GM19468 (cell line): ENCODE data around the gene ISL1.

Experiments used
- ATAC-seq: cut with Tn5 transposase; IDR thresholded peaks from one replicate; pipeline ENCODE4 v1.9.1; 2021; ENCODE audit warnings: mild to moderate bottlenecking, moderate library complexity, moderate number of reproducible peaks; ENCODE audit not compliant: unreplicated experiment; ENCODE audit errors: extremely low read depth

ISL1 gene

DNA sequence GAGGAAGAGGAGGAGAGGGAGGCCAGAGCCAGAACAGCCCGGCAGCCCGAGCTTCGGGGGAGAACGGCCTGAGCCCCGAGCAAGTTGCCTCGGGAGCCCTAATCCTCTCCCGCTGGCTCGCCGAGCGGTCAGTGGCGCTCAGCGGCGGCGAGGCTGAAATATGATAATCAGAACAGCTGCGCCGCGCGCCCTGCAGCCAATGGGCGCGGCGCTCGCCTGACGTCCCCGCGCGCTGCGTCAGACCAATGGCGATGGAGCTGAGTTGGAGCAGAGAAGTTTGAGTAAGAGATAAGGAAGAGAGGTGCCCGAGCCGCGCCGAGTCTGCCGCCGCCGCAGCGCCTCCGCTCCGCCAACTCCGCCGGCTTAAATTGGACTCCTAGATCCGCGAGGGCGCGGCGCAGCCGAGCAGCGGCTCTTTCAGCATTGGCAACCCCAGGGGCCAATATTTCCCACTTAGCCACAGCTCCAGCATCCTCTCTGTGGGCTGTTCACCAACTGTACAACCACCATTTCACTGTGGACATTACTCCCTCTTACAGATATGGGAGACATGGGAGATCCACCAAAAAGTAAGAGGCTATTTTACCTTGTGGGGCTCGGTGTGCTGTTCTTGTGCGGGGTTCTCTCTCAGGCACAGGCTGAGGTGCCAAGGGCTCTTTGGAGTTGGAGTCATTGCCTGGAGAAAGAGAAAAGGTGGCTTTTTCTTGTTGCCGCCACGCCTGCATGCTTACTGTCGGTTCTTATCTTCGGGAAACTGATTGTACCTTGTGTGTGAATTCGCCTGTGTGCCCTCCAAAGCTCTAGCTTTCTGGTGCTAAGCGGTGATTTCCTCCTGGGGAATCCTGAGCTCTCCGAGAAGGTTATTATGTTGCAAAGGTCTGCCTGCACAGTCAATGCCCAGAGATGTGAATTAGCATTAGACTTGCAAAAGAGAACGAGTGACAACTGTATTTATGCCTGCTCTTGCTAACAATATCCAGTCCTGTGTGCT, at the start of gene ISL1:
ISL1 (plus strand) TSS at position 318 of the 991 bp plus-strand sequence; CDS start at position 542, 224 bp downstream.
- ATAC-seq = no peak

DNA sequence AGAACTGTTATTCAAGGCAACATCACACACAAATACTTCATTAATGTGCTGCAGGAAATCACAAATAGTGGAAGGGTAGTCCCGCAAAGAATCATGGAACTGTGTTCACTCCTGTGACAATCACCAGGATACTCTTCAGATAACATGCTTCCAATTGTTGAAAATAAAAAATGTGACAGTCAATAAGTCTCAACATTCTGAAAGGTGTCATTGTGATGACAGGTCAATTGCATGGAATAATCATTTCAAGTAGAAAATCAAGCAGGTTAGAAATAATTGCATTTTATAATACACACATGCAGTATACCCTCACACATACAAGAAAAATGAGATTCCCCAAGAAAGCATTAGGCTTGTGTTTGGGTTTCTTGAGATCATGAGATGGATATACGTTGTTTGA, 46.4 kb upstream of the ISL1 start:
- ATAC-seq = no peak

DNA sequence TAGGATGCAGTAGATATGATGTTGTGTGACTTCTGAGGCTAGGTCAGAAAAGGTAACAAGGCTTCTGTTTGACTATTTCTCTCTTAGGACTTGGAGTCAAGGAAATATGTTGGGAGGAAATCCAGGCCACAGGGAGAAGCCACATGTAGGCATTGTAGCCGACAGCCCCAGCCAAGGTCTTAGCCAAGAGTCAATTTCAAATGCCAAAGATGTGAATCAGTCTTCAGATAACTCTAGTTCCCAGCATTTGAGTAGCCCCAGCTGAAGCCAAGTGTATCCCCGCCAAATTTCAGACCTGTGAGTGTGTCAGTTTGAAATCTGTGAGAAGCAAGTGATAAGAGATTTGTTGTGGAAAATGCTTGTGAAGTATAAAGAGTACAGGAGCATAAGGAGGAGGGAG, 38.1 kb upstream of the ISL1 start:
- ATAC-seq = no peak

DNA sequence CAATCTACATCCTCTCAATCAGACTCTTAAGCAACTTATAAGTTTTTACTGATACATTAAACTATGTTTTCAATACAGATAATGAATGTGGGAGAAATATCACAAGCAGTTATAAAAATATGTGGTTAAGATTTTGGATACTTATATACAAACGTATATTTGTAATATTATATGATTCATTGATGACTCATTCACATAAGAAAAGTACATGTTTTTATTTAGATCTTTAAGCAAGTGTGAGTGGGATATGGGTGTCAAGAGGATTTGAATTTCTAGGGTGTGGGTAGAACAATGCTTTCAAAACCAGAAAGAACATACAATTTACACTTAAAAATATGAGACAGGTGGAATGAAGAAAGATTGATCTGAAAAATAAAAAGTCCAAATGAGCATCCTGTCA, 36.1 kb upstream of the ISL1 start:
- no peak for ATAC-seq

DNA sequence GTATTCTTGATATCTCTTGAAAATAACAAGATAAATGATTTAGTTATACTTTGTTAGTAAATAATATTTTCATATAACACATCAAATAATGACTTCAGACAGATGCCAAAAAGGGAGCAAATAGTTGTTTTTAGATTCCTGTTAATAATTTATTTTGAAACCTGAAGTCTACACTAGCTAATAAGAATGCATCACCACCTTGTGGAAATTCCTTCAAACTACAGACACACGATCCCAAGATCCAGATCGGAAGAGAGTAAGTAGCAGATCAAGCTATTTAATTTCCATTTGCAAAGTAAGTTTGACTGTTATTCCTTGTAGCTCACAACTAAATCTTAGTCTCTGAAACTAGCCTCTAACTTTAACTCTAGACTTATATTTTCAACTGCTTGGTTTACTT, 35.5 kb upstream of the ISL1 start:
- no peak for ATAC-seq

DNA sequence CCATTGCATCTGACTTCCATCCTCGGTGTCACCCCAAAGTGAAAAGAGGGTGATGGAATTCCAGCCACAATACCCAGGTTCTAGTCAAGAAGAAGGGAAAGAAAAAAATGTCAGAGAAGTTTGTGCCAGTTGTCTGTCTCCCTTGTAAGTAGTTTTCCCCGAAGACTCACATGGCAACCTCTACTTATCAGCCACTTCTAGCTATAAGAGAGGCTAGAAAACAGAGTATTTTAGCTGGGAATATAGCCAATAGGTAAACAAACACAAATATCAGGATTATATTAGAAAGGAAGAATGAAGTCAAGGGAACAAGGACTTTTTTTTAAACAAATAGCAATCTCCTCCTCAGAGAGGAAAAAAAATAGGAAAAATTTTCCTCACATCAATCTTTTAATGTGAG, 12.2 kb upstream of the ISL1 start:
- ATAC-seq = no peak

DNA sequence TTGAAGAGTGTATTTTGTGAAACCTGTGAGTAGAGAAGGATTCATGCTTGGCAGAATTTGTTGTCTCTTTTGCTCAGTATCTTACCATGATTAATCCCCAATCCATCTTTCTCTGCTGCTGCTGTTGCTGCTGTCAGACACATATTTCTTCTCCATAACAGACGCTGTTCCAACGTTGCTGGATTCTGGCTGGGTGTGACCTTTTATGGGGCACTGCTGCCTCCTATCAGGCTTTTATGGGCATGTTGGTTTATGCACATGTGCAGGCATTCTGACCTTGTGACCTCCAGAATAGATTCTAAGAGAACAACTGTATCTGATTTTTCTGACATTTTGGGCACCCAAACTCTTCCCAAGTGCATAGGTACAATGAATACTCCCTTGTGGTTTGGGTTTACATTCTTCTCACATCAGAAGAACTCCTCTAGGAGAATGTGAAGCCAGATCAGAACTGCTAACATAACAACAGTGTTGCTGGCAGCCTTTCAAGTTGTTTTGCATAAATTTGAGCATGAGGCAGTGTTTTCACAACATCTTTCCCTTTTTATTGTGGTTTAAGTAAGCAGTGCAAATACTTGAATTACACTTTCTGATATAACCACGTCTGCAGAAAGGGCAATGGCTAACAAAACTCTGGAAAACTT, 9.2 kb upstream of the ISL1 start:
- ATAC-seq = no peak

DNA sequence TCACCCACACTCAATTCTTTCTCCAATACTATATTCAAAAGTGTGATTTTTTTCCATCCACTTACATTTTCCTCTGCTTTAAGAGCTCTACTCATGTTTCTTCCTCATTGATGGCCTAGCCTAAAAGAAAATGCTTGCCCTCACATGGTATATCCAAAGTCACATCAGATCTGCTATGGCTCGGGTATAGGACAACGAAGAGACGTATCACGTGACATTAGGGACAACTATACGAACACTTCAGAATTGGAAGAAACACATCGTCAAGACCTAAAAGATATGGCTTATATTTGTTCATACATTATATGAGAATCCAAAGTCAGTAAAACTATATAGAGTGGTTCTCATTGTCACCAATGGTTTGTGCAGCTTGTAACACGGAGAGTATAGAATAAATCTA, 8.2 kb upstream of the ISL1 start:
- ATAC-seq = no peak

DNA sequence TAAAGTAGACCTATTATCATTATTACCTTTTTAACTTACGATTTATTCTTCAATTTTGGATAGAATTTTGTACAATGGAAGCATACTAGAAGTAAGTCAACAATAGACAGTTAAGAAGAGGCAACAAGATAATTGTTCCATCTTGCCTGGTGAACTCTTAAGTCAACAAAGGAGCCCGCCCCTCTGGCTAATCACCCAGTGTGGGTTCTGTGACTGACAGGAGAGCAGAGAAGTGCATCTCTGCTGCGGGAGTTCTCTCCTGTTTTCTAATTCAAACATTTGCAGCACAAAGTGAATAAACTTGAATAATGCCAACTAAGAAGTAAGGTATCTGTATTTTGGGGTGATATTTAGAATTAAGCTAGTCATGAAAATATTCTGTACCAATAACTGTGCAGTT, 6.7 kb upstream of the ISL1 start:
- no peak for ATAC-seq

DNA sequence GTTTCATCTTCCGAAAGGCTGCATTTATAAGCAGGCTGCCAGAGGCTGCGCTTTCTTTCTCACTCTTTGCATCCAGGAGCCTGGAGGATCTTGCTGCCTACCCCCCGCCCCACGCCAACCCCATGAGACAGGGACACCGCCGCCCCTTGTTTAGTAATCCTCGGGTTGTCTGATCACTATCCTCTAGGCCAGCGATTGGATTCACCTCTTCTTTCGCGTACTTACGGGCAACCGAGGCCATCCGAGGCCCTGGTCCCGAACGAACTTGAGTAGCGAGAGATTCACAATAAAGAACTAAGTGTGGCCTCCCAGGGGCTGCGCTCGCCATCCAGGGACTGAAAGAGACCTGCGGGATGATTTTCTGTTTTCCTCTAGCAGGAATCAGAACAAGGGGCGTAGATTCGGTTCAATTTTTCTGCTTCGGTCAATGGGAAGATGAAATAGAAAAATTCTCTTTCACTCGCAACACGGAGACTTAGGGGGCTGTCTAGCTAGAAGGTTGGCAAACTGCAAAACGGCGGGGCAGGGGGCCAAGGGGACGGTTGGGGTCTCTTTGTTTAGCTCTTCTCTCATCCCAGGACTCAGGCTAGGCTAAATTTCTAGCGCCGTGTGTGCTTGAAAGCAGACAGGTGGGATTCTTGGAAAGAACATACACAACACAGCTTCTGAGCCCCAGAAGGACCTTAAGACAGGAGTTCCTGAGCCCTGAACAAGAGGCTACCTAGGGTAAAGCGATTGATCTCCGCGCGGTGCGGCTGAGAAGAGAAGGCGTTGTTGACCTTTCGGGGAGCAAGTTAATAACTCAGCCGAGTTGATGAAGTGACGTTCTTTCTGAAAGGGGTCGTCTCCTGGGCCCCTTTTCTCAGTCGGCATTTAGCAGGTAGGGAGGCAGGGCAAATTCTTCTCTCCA, 5.8 kb upstream of the ISL1 start:
- ATAC-seq = no peak

DNA sequence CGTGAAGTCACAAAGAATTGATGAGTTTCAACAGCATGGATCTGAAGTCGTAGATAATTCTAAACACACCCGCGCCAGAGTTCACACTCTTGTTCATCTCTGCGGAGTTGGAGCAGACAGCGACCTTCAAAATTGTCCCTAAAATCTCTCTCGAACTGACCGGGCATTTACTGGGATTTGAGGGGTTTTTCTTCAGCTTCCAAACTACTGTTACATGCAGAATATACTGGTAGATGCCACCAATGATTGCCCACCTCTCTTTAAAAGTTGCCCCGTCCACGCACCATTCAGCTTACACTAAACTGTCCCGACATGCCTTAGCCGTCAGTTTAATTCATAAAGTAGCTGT, 5.2 kb upstream of the ISL1 start:
- ATAC-seq = no peak

DNA sequence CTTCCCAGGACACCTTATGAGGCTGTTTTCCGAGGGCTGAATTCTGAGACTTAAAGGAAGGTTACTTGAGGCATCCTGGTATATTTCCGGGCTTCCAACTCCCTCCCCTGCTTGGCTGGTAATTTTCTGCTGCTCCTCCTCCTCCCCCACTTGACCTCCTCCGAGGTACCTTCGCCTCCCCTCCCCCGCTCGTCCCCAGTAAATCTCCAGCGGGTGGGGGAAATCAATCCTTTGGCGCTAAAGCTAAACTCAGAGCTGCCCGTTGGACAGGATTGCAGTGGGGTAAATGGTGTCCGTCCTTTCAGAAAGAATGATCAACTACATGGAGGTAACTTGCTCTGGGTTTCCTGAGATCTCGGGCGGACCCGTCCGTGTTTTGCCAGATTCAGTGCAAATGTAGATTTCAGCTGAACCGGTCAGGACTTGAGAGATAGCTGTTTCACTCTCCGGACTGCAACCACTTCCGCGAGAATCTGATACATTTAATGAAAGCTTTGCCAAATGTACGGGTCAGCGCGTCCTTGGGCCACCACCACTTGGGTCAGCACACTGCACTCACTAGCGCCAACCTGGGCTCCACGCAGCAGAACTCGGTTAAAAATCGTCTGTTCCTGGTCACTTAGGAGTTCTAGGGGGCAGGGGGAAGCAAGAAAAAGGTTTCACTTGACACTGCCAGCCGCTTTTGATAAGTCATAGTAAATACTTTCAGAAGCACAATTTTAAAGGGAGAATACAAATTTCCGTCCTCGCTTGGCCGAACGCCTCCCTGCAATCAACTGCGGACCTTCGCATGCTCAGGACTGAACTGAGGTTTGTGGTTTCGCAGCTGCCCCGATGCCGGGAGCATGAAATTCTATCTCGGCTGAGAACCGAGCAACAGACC, 4.6 kb upstream of the ISL1 start:
- ATAC-seq = no peak

DNA sequence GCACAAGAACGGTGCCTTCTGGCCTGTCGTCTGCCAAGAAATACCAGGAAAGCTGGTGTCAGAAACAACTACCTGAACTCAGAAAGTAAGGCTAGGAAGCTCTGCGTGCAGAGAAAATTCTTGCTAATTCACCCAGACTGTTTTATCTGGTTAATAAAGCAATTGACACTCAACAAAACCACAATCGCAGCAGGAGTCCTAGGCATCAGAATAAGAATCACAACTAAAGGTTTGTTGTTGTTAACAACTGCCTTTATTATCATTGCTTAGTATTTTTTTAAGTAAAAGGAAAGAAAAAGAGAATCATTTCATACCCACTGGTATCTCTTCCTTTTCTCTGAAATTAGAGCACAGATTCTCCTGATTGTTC, 3.9 kb upstream of the ISL1 start:
- ATAC-seq = no peak

DNA sequence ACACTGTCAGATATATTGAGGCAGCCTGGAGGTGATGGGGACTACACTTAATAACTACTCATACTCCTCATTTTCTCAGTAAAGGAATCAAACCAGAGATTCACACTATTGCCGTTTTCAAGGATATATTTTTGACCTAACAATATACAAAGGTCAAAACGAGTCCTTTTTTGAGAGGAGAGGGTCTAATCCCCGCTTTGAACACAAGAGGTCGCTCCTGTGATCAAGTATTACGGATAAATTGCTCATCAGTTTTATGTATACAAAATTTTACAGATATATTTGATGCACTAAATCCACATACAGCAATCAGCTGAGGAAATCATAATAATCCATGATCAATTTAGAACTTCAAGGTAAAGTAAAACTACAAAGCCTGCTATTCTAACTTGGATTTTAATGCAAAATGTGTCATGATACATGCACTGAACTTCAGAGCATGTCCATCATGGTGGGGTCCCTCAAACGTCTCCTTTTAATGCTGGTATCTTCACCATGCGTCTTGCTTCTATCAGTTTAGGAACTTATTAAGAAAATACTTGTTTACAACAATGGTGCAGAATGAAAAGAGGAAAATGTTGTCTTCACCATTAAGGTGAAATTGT, 2.5 kb upstream of the ISL1 start:
- no peak for ATAC-seq

DNA sequence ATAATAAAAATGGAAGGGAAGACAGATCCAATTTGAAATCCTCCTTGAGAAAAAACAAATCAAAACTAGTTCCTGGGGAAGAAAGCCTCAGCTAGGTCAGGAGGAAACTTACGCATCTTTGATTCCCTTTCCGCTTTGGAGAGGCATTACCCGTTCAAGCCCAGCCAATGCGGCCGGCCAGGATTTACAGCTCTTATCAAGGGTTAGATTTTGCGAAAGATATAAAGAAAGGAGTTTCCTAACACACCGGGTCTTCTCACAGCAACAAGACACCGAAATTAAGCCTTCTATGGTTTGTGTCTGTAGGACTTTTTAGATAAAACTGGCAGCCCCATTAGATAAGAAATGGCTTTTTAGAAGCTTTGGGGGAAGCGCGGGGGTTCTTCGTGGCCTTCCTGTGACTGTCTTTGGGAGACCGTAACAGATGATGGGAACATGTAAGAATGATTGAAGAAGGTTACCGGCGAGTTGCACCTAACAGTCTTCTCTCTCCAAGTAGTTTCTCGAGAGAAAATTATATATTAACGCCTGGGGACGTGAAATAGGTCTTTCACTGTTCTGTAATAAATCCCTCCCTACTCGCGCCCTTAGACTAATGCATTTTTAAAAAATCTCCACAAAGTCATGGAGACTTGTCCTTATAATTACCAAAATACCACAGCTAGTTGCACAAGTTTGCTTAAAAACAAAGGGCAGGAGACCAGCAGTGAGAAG, 1.3 kb upstream of the ISL1 start:
- ATAC-seq = no peak

DNA sequence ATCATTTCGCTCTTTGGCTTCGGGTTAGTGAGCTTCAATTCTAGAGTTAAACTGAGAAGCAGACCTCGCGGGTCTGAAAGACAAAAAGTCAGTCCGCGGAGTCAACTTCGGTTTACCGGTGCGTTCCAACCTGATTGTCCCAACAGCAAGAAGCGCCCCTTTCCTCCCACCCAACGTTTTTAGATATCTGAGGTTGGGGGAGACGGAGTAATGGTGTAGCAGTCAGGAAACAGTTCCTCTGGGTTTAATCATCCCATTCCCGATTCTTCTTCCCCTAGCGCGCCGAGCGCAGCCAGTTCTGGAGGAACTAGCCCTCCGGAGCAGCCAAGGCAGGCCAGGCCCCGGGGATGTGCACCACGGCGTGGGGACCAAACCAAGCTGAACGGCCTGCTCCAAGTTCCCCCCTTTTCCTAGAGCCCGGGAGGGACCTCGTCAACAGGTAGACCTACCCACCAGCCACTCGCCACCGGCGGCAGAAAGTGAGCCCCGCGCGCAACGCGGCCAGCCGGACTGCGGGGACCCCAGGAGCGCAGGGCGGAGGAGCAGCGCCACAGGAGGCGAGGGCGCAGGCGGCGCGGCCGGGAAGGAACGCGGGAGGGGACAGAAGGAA, 622 bp upstream of the ISL1 start:
- ATAC-seq = no peak

DNA sequence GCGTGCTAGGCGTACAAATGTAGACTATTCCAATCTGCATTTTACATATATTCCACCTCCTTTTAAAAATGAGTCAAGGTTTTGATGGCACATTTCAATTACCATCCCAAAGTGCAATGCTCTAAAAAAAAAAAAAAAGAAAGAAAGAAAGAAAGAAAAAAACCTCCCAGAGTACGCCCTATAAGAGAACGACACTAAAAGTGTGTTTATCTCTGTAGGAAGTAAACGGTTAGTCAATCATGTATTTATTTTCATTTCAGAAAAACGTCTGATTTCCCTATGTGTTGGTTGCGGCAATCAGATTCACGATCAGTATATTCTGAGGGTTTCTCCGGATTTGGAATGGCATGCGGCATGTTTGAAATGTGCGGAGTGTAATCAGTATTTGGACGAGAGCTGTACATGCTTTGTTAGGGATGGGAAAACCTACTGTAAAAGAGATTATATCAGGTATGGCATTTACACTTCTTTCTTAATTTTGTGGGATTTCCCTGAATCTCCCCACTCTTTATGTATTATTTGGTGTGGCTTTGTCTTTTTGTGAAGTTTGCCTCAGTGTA, 1.1 kb downstream of the ISL1 start:
- no peak for ATAC-seq

DNA sequence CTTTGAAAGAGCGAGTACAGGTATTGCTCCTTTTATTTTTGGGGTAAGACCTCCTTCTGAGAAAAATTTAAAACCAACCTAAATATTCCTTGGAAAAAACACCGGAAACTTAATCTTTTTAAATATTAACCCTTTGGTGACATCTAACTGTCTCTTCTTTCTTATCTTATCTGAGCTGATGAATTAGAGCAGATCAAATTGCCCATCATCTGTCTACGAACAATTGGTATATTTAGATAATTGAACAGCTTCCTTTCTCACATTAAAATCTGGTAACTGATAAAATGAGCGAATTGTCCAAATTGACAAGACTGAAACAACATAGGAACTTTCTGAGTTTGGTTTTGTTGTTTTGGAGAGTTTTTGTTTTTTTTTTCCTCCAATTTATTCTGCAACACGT, 2.0 kb downstream of the ISL1 start:
- ATAC-seq = no peak
